Caco-2 (cell line): Measurements from ENCODE around the gene INTS7. TPM values are rescaled to one million over a fixed set of nuclear protein-coding genes. Genes with fewer than 3 reads are reported as not detected.

ENCODE experiments used
- BruUV-seq: library from RNA; stranded (reverse); fragments of 400-500 nt; replicated peaks from 2 replicates; lab custom pipeline; 2021; lab: Mats Ljungman, UMichigan
- CTCF ChIA-PET: fragments of 300-600 bp; sonication (Branson Sonifier 250); formaldehyde crosslinking; loops from one replicate; lab custom pipeline; 2022; ENCODE audit warnings: antibody characterized with exemption; lab: Charles Lee
- POLR2A ChIA-PET: fragments of 300-600 bp; sonication (Branson Sonifier 250); formaldehyde crosslinking; loops from one replicate; lab custom pipeline; 2022; ENCODE audit warnings: antibody characterized with exemption; lab: Charles Lee
- DNase-seq, 2 experiments: peaks; one replicate each; pipeline versions ENCODE4 v3.0.0 to v3.0.0-alpha.2; 2020 to 2022
- H3K27me3 ChIP-seq: replicated peaks from 2 replicates; pipeline ENCODE4 v1.6.0; 2011; ENCODE audit warnings: low read length; ENCODE audit not compliant: control insufficient read depth, insufficient read depth
- H3K36me3 ChIP-seq: 2 replicates; pipeline ENCODE4 v1.5.1; 2011; ENCODE audit warnings: low read length; ENCODE audit not compliant: control insufficient read depth, insufficient read depth
- H3K4me1 ChIP-seq: fragments of 250-450 bp; sonication (Bioruptor Pico); 2 replicates; pipeline ENCODE4 v1.5.1; 2020; ENCODE audit warnings: mild to moderate bottlenecking
- H3K4me3 ChIP-seq: 2 replicates; pipeline ENCODE4 v1.5.1; 2011; ENCODE audit warnings: low read depth, mild to moderate bottlenecking, control low read depth, low read length
- H3K9me3 ChIP-seq: fragments of 250-450 bp; sonication (Bioruptor Pico); 2 replicates; pipeline ENCODE4 v1.5.1; 2020; ENCODE audit warnings: mild to moderate bottlenecking, moderate library complexity
- H3K27ac Mint-ChIP-seq: one replicate; pipeline ENCODE4 v1.8.0; 2022; ENCODE audit warnings: mixed read lengths; ENCODE audit not compliant: unreplicated experiment
- H3K27me3 Mint-ChIP-seq: one replicate; pipeline ENCODE4 v1.8.0; 2022; ENCODE audit warnings: mixed read lengths; ENCODE audit not compliant: insufficient read depth, unreplicated experiment
- H3K36me3 Mint-ChIP-seq: one replicate; pipeline ENCODE4 v1.8.0; 2022; ENCODE audit warnings: mild to moderate bottlenecking, mixed read lengths; ENCODE audit not compliant: insufficient read depth, unreplicated experiment
- H3K4me1 Mint-ChIP-seq: one replicate; pipeline ENCODE4 v1.8.0; 2022; ENCODE audit warnings: low read depth, mixed read lengths; ENCODE audit not compliant: unreplicated experiment
- H3K4me3 Mint-ChIP-seq: one replicate; pipeline ENCODE4 v1.8.0; 2022; ENCODE audit warnings: mild to moderate bottlenecking, moderate library complexity, mixed read lengths; ENCODE audit not compliant: unreplicated experiment
- H3K9me3 Mint-ChIP-seq: one replicate; pipeline ENCODE4 v1.8.0; 2022; ENCODE audit warnings: mixed read lengths; ENCODE audit not compliant: unreplicated experiment
- CTCF ChIP-seq, 2 experiments: fragments of 200-600 bp in 1 of 2; IDR thresholded peaks; 1 replicate in 1 of 2; 2 replicates in 1 of 2; pipeline versions ENCODE4 v1.5.1 to v1.8.0; 2011 to 2022; ENCODE audit warnings: antibody characterized with exemption in 1 of 2, control low read depth in 1 of 2, inconsistent platforms in 1 of 2, low read depth in 1 of 2, low read length in 1 of 2, mild to moderate bottlenecking in 1 of 2, moderate library complexity in 1 of 2; ENCODE audit not compliant: insufficient read depth in 1 of 2, severe bottlenecking in 1 of 2, unreplicated experiment in 1 of 2
- intact Hi-C: fragments of 100-400 bp; cut with micrococcal nuclease; formaldehyde crosslinking; loops from one replicate; pipeline ENCODE4 v1.10.0; 2022; ENCODE audit not compliant: unreplicated experiment
- total RNA-seq: library from RNA; stranded (reverse); gene quantifications from 2 replicates; pipeline ENCODE4 v1.2.3, GENCODE V29; 2022

The INTS7 gene
- total RNA-seq, 1 experiment from 2014 or later: 31.9 TPM

GRCh38 chr1:212078826-212079225 is 43.5 kb upstream of the INTS7 start:
- H3K36me3 Mint-ChIP-seq: peaks cover 8% of the 10 kb centered on the region
- no peak overlapping the region for H3K27ac Mint-ChIP-seq
- Histone ChIP-seq H3K36me3 (no peaks in the 10 kb centered on the region), H3K4me3 (no peak overlapping the region), H3K4me1 (peaks cover 8% of the 10 kb centered on the region; the same call in 1 of the 2 replicates), H3K27me3 (no peaks in the 10 kb centered on the region), H3K9me3 (no peaks in the 10 kb centered on the region)
- no peak for TF ChIP-seq CTCF (IDR thresholded peaks at IDR 0.05; ENCODE audit: insufficient read depth in 1 of 2, low read depth in 1 of 2, low read length in 1 of 2, severe bottlenecking in 1 of 2, unreplicated experiment in 1 of 2)
- no peak for DNase-seq
- CTCF ChIA-PET: no interaction called here
- POLR2A ChIA-PET: no interaction called here
- intact Hi-C loops: no loop called here
- BruUV-seq: no TSS peak
- no peaks in the 10 kb centered on the region for H3K27me3 Mint-ChIP-seq
- H3K4me3 Mint-ChIP-seq: no peak overlapping the region
- H3K4me1 Mint-ChIP-seq: no peaks in the 10 kb centered on the region
- no peaks in the 10 kb centered on the region for H3K9me3 Mint-ChIP-seq

GRCh38 chr1:212077028-212077427 is 41.7 kb upstream of the INTS7 start:
- POLR2A ChIA-PET: no interaction called here
- no peaks in the 10 kb centered on the region for H3K9me3 ChIP-seq
- Mint-ChIP-seq H3K36me3 (peaks cover 20% of the 10 kb centered on the region), H3K9me3 (no peaks in the 10 kb centered on the region), H3K4me3 (no peak overlapping the region), H3K27ac (no peak overlapping the region), H3K27me3 (no peaks in the 10 kb centered on the region), H3K4me1 (no peaks in the 10 kb centered on the region)
- DNase-seq: no peak
- no TSS peak for BruUV-seq
- no peak for TF ChIP-seq CTCF (IDR thresholded peaks at IDR 0.05; ENCODE audit: insufficient read depth in 1 of 2, low read depth in 1 of 2, low read length in 1 of 2, severe bottlenecking in 1 of 2, unreplicated experiment in 1 of 2)
- CTCF ChIA-PET: no interaction called here
- intact Hi-C loops: no loop called here
- no peaks in the 10 kb centered on the region for H3K36me3 ChIP-seq
- peaks cover 8% of the 10 kb centered on the region; the same call in 1 of the 2 replicates for H3K4me1 ChIP-seq
- H3K4me3 ChIP-seq: no peak overlapping the region
- no peaks in the 10 kb centered on the region for H3K27me3 ChIP-seq

- H3K4me3 ChIP-seq: no peak overlapping the region
- Mint-ChIP-seq H3K9me3 (no peaks in the 10 kb centered on the region), H3K36me3 (peaks cover 32% of the 10 kb centered on the region), H3K27me3 (no peaks in the 10 kb centered on the region), H3K4me3 (no peak overlapping the region), H3K4me1 (no peaks in the 10 kb centered on the region), H3K27ac (no peak overlapping the region)
- no peaks in the 10 kb centered on the region for H3K36me3 ChIP-seq
- no peaks in the 10 kb centered on the region for H3K9me3 ChIP-seq
- intact Hi-C loops: no loop called here
- DNase-seq: no peak
- ChIA-PET POLR2A (no interaction called here), CTCF (no interaction called here)
- H3K4me1 ChIP-seq: 0 out of 2 replicates have a peak, but pooled peaks cover 4% of the 10 kb centered on the region
- no peak for TF ChIP-seq CTCF (IDR thresholded peaks at IDR 0.05; ENCODE audit: insufficient read depth in 1 of 2, low read depth in 1 of 2, low read length in 1 of 2, severe bottlenecking in 1 of 2, unreplicated experiment in 1 of 2)
- no TSS peak for BruUV-seq
- H3K27me3 ChIP-seq: no peaks in the 10 kb centered on the region
These were observed 39.5 kb upstream of the INTS7 start for GRCh38 chr1:212074856-212075255.
